PC-3 (cell line): Measurements from ENCODE around the gene DNAJB4. TPM values are rescaled to one million over a fixed set of nuclear protein-coding genes. Genes with fewer than 3 reads are reported as not detected.

Source experiments
- ATAC-seq: fragments of 200-7000 bp; cut with Tn5 transposase; 2 replicates; pipeline ENCODE4 v1.9.1; 2020; ENCODE audit warnings: mild to moderate bottlenecking, moderate library complexity
- BruUV-seq: library from RNA; stranded (reverse); fragments of 400-500 nt; replicated peaks from 2 replicates; lab custom pipeline; 2021; lab: Mats Ljungman, UMichigan
- CTCF ChIA-PET: fragments of 300-600 bp; sonication (Branson Sonifier 250); formaldehyde crosslinking; loops from one replicate; lab custom pipeline; 2022; ENCODE audit warnings: antibody characterized with exemption; lab: Charles Lee
- POLR2A ChIA-PET: fragments of 300-600 bp; sonication (Branson Sonifier 250); formaldehyde crosslinking; loops from one replicate; lab custom pipeline; 2022; ENCODE audit warnings: antibody characterized with exemption; ENCODE audit not compliant: unreplicated experiment; lab: Charles Lee
- DNase-seq: peaks from one replicate; pipeline ENCODE4 v3.0.0-alpha.2; 2015
- H2AFZ ChIP-seq: fragments of 300-600 bp; sonication (generic); 2 replicates; pipeline ENCODE4 v1.6.0; 2016; ENCODE audit warnings: antibody characterized with exemption, low read length
- H3F3A ChIP-seq: fragments of 300-600 bp; sonication (generic); one replicate; pipeline ENCODE4 v1.6.0; 2017; ENCODE audit warnings: antibody characterized with exemption, low read length, control low read depth, mild to moderate bottlenecking; ENCODE audit not compliant: unreplicated experiment
- H3K27ac ChIP-seq: fragments of 300-600 bp; sonication (generic); 2 replicates; pipeline ENCODE4 v1.5.1; 2016; ENCODE audit warnings: mild to moderate bottlenecking, low read length
- H3K27me3 ChIP-seq: fragments of 300-600 bp; sonication (generic); 2 replicates; pipeline ENCODE4 v1.6.1; 2016; ENCODE audit warnings: low read length, mixed read lengths
- H3K36me3 ChIP-seq: fragments of 300-600 bp; sonication (generic); 2 replicates; pipeline ENCODE4 v1.6.1; 2016; ENCODE audit warnings: low read depth, mixed run types, low read length, mixed read lengths
- H3K4me1 ChIP-seq: fragments of 300-600 bp; sonication (generic); 2 replicates; pipeline ENCODE4 v1.5.1; 2016; ENCODE audit warnings: low read length; ENCODE audit not compliant: insufficient read depth
- H3K4me2 ChIP-seq: fragments of 300-600 bp; sonication (generic); 2 replicates; pipeline ENCODE4 v1.6.0; 2016; ENCODE audit warnings: low read length
- H3K4me3 ChIP-seq: fragments of 300-600 bp; sonication (generic); 2 replicates; pipeline ENCODE4 v1.5.1; 2016; ENCODE audit warnings: mild to moderate bottlenecking, low read length, mixed read lengths
- H3K79me2 ChIP-seq: fragments of 300-600 bp; sonication (generic); 2 replicates; pipeline ENCODE4 v1.6.1; 2017; ENCODE audit warnings: low read length, mixed read lengths
- H3K9ac ChIP-seq: fragments of 300-600 bp; sonication (generic); 2 replicates; pipeline ENCODE4 v1.6.0; 2016; ENCODE audit warnings: mild to moderate bottlenecking, low read length
- H3K9me2 ChIP-seq: fragments of 300-600 bp; sonication (generic); replicated peaks from 2 replicates; pipeline ENCODE4 v1.6.1; 2016; ENCODE audit warnings: mixed run types, low read length, mixed read lengths
- H3K9me3 ChIP-seq: fragments of 300-600 bp; sonication (generic); 2 replicates; pipeline ENCODE4 v1.6.1; 2016; ENCODE audit warnings: low read length, mixed read lengths
- H4K20me1 ChIP-seq: fragments of 300-600 bp; sonication (generic); 2 replicates; pipeline ENCODE4 v1.6.1; 2016; ENCODE audit warnings: low read length, mixed read lengths
- CTCF ChIP-seq: fragments of 300-600 bp; sonication (generic); conservative IDR thresholded peaks from 2 replicates; pipeline ENCODE4 v1.5.1; 2017; ENCODE audit warnings: antibody characterized with exemption, low read depth, mild to moderate bottlenecking, low read length
- EZH2 ChIP-seq: fragments of 300-600 bp; sonication (generic); IDR thresholded peaks from one replicate; pipeline ENCODE4 v1.6.1; 2017; ENCODE audit warnings: antibody characterized with exemption, mild to moderate bottlenecking, low read length; ENCODE audit not compliant: unreplicated experiment
- EZH2phosphoT487 ChIP-seq: fragments of 300-600 bp; sonication (generic); IDR thresholded peaks from 2 replicates; pipeline ENCODE4 v1.6.1; 2018; ENCODE audit warnings: mild to moderate bottlenecking, antibody characterized with exemption, low read length, borderline replicate concordance
- intact Hi-C: fragments of 100-400 bp; cut with micrococcal nuclease; formaldehyde crosslinking; loops from 2 replicates; pipeline ENCODE4 v1.9.0; 2023
- total RNA-seq: library from RNA; depleted of rRNA; stranded (reverse); fragments of >200 nt; gene quantifications from 2 replicates; pipeline ENCODE4 v1.2.3, GENCODE V29; 2014

DNAJB4 gene
- total RNA-seq, 1 experiment from 2014 or later, result 4.5 TPM

- intact Hi-C loops, result no loop called here
- POLR2A ChIA-PET, result interaction anchor here (0.5 to 0.7 kb wide), 3 partner anchors 11 to 111 kb away, joined by 3 to 4 read pairs (median 4); no protein-coding TSS in a partner anchor
- peak overlapping the region; percentile 92 for H3K27ac ChIP-seq
- no peaks in the 10 kb centered on the region for H3K36me3 ChIP-seq
- H3F3A ChIP-seq, result no peaks in the 10 kb centered on the region
- H2AFZ ChIP-seq, result peak overlapping the region; percentile 50
- peaks cover 34% of the 10 kb centered on the region for H3K79me2 ChIP-seq
- ATAC-seq, result no peak
- H3K4me3 ChIP-seq, result peak overlapping the region; percentile 84
- peaks cover 47% of the 10 kb centered on the region for H3K4me1 ChIP-seq
- TF ChIP-seq CTCF (no peak), EZH2phosphoT487 (no peak), EZH2 (no peak)
- peak overlapping the region; percentile 20 for H3K9ac ChIP-seq
- peak overlapping the region; percentile 91 for H3K4me2 ChIP-seq
- no peaks in the 10 kb centered on the region for H4K20me1 ChIP-seq
- peak; percentile 29 for DNase-seq
- CTCF ChIA-PET, result no interaction called here
- no peaks in the 10 kb centered on the region for H3K27me3 ChIP-seq
- no peaks in the 10 kb centered on the region for H3K9me3 ChIP-seq
- BruUV-seq, result no TSS peak
- H3K9me2 ChIP-seq, result no peaks in the 10 kb centered on the region
Measured at GRCh38 chr1:78003070-78003746, 1.5 kb upstream of the DNAJB4 start.

GRCh38 chr1:78003882-78004718, 639 bp upstream of the DNAJB4 start:
- no peaks in the 10 kb centered on the region for H4K20me1 ChIP-seq
- intact Hi-C loops, result loop anchor here (1.0 to 2.0 kb wide), 4 partner anchors 25 to 110 kb away; partner anchors contain the start of gene FUBP1
- CTCF ChIA-PET, result interaction anchor here (0.6 to 2.2 kb wide), 5 partner anchors 25 to 439 kb away, joined by 3 to 22 read pairs (median 5); partner anchors contain the start of gene FUBP1
- H3F3A ChIP-seq, result no peaks in the 10 kb centered on the region
- H3K4me2 ChIP-seq, result peak overlapping the region; percentile 91
- H3K27me3 ChIP-seq, result no peaks in the 10 kb centered on the region
- TF ChIP-seq CTCF, result no peak
- no peak for TF ChIP-seq EZH2phosphoT487
- no peak for TF ChIP-seq EZH2
- peak overlapping the region; percentile 84 for H3K9ac ChIP-seq
- peaks cover 38% of the 10 kb centered on the region for H3K79me2 ChIP-seq
- DNase-seq (peak; percentile 84), ATAC-seq (peak; percentile 71)
- no peaks in the 10 kb centered on the region for H3K9me2 ChIP-seq
- no peaks in the 10 kb centered on the region for H3K36me3 ChIP-seq
- peak overlapping the region; percentile 92 for H3K27ac ChIP-seq
- peak overlapping the region; percentile 84 for H3K4me3 ChIP-seq
- peaks cover 43% of the 10 kb centered on the region for H3K4me1 ChIP-seq
- BruUV-seq, result TSS peak; percentile 100
- H3K9me3 ChIP-seq, result no peaks in the 10 kb centered on the region
- POLR2A ChIA-PET, result interaction anchor here (0.5 to 2.0 kb wide), 17 partner anchors 12 to 1226 kb away, joined by 3 to 24 read pairs (median 4); partner anchors contain the start of genes FUBP1 and IFI44L
- peak overlapping the region; percentile 75 for H2AFZ ChIP-seq
